Measurements from ENCODE around the gene ITPKB.

Gene ITPKB

DNA sequence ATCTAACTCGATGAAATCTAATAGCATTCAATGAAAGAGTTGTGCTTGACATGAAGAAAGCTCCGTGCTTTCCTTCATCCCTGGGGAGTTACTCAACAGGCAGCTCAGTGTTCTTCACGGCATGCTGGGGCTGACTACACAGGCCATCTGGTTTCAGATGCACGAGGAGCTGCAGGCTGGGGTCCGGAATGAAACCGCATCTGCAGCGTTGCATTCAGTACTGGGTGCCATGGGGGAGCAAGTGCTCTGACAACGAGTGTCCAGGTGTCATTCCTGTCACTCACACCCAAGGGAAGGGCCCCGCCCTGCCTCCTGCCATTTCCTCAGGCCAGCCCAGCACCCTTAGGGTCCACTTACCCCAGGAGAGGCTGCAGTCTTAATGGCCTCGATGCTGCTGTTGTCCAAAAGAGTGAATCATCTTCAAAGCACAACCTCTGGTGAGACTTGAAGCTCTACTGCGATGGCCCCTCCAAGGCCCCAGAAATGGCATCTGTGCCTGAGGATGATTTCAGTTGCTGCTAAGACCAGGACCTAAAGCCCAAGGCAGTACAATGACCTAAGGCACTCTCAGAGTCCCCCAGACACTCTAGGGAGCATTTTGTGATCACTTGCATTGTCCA lies 129.1 kb downstream of the ITPKB start:
- DNase-seq: no peak
- no peak overlapping the region for H2BK5ac ChIP-seq (ENCODE audit: low read length)
- WGBS (ENCODE audit: extremely low coverage, insufficient coverage, low lambda C conversion rate): no CpG with 5 or more reads among the region's 11 CpGs

DNA sequence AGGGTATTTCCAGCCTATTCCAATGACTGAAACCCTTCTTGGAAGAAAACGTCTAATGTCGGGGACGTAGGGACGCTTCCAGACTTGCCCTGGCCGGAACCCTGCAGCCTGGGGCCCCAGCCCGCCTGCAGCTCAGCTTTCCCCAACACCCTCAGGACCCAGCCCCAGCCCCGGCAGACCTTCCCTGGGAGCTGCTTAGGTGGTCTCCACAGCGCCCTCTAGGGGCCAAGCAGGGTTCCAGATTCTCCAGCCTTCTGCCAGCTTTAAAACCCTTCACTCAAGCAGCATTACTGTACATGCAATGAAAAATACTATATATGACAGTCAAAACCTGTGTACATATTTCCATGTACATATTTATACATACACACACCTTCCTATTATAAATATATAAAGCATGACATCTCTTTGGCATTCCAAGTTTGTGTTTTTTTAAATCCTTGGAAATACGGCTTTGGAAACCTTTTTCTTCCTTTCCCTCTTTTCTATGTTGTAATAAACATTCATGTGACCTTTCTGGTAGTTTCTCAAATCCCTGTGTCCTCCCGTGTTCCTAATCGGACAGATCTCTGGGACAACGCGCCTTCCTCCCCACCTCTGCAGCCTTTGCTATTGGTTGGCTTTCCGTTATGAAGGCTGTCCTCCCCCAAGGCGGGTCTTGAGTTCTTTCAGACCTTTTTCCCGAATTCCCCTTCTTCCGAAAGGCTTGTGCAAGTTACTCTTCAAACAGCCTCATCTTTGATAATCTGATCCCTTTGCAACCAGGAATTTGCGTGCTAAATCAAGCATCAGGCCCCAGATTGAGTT lies 130.2 kb downstream of the ITPKB start:
- Histone ChIP-seq H3K56ac (ENCODE audit: low read length) (peak overlapping the region; percentile 75), H2BK5ac (ENCODE audit: low read length) (no peak overlapping the region), H3K23ac (ENCODE audit: low read length) (no peak overlapping the region), H3K4ac (ENCODE audit: low read depth, low read length) (no peak overlapping the region), H3K36me3 (ENCODE audit: control insufficient read depth, insufficient read depth, low read length) (no peaks in the 10 kb centered on the region), H4K5ac (ENCODE audit: low read length) (no peak overlapping the region), H3K4me1 (ENCODE audit: control insufficient read depth, low read depth, low read length) (peaks cover 9% of the 10 kb centered on the region), H3K27me3 (ENCODE audit: insufficient read depth, low read length, poor library complexity) (no peaks in the 10 kb centered on the region), H2BK15ac (replicated peaks; ENCODE audit: low read depth) (no peak overlapping the region), H4K8ac (ENCODE audit: low read depth, low read length) (no peak overlapping the region), H3K27ac (ENCODE audit: low read depth, low read length) (no peak overlapping the region), H2BK120ac (ENCODE audit: low read depth, low read length) (no peak overlapping the region), H2AK5ac (ENCODE audit: low read length) (no peak overlapping the region), H3K18ac (ENCODE audit: low read length) (no peak overlapping the region), H3K4me2 (ENCODE audit: low read length) (no peak overlapping the region), H3K79me1 (ENCODE audit: low read length) (no peaks in the 10 kb centered on the region), H3K4me3 (ENCODE audit: low read length) (no peak overlapping the region), H3K79me2 (ENCODE audit: control insufficient read depth, insufficient read depth, low read length) (no peaks in the 10 kb centered on the region), H3K9ac (ENCODE audit: low read length) (no peak overlapping the region)
- DNase-seq: peak; percentile 83
- WGBS (ENCODE audit: extremely low coverage, insufficient coverage, low lambda C conversion rate): no CpG with 5 or more reads among the region's 18 CpGs

More for the DNA sequence above, 129.1 kb downstream of the ITPKB start:
- no peaks in the 10 kb centered on the region for H3K79me2 ChIP-seq (ENCODE audit: control insufficient read depth, insufficient read depth, low read length)
- no peak overlapping the region for H3K4me2 ChIP-seq (ENCODE audit: low read length)
- no peaks in the 10 kb centered on the region for H3K79me1 ChIP-seq (ENCODE audit: low read length)
- H3K27me3 ChIP-seq (ENCODE audit: insufficient read depth, low read length, poor library complexity): no peaks in the 10 kb centered on the region
- no peak overlapping the region for H3K18ac ChIP-seq (ENCODE audit: low read length)
- no peak overlapping the region for H3K9ac ChIP-seq (ENCODE audit: low read length)
- H4K8ac ChIP-seq (ENCODE audit: low read depth, low read length): no peak overlapping the region
- no peak overlapping the region for H2AK5ac ChIP-seq (ENCODE audit: low read length)
- H3K4ac ChIP-seq (ENCODE audit: low read depth, low read length): no peak overlapping the region
- no peak overlapping the region for H4K5ac ChIP-seq (ENCODE audit: low read length)
- no peak overlapping the region for H3K23ac ChIP-seq (ENCODE audit: low read length)
- no peak overlapping the region for H2BK120ac ChIP-seq (ENCODE audit: low read depth, low read length)
- H3K4me3 ChIP-seq (ENCODE audit: low read length): no peak overlapping the region
- no peak overlapping the region for H3K27ac ChIP-seq (ENCODE audit: low read depth, low read length)
- H3K56ac ChIP-seq (ENCODE audit: low read length): no peak overlapping the region
- no peaks in the 10 kb centered on the region for H3K36me3 ChIP-seq (ENCODE audit: control insufficient read depth, insufficient read depth, low read length)
- H2BK15ac ChIP-seq (replicated peaks; ENCODE audit: low read depth): no peak overlapping the region
- H3K4me1 ChIP-seq (ENCODE audit: control insufficient read depth, low read depth, low read length): peaks cover 3% of the 10 kb centered on the region

DNA sequence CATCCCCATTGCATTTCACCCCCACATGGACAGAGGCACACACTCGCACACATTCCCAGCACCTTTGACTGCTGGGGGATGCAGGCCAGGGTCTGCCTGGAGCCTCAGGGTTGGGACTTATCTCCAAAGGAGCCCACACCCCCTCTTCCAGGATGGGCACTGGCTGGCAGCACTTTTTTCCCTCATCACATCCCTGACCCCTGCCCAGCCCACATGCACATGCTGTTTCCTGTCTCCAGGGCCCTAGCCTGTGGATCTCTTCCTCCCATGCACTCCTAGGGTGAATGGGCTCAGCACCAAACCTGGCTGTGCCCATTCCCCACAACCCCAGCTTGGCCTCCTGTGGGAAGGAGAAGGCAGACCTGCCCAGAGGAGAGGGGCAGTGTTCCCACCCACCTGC lies 131.3 kb downstream of the ITPKB start:
- Histone ChIP-seq H2BK15ac (replicated peaks; ENCODE audit: low read depth) (no peak overlapping the region), H3K23ac (ENCODE audit: low read length) (no peak overlapping the region), H2AK5ac (ENCODE audit: low read length) (peak overlapping the region; percentile 48), H3K4ac (ENCODE audit: low read depth, low read length) (no peak overlapping the region), H3K9ac (ENCODE audit: low read length) (no peak overlapping the region), H3K79me1 (ENCODE audit: low read length) (no peaks in the 10 kb centered on the region), H4K8ac (ENCODE audit: low read depth, low read length) (no peak overlapping the region), H3K36me3 (ENCODE audit: control insufficient read depth, insufficient read depth, low read length) (no peaks in the 10 kb centered on the region), H3K4me3 (ENCODE audit: low read length) (no peak overlapping the region), H3K27ac (ENCODE audit: low read depth, low read length) (no peak overlapping the region), H3K4me2 (ENCODE audit: low read length) (no peak overlapping the region), H2BK5ac (ENCODE audit: low read length) (no peak overlapping the region), H3K79me2 (ENCODE audit: control insufficient read depth, insufficient read depth, low read length) (no peaks in the 10 kb centered on the region), H3K18ac (ENCODE audit: low read length) (no peak overlapping the region), H3K4me1 (ENCODE audit: control insufficient read depth, low read depth, low read length) (peaks cover 9% of the 10 kb centered on the region), H3K56ac (ENCODE audit: low read length) (no peak overlapping the region), H4K5ac (ENCODE audit: low read length) (no peak overlapping the region), H2BK120ac (ENCODE audit: low read depth, low read length) (no peak overlapping the region), H3K27me3 (ENCODE audit: insufficient read depth, low read length, poor library complexity) (no peaks in the 10 kb centered on the region)
- WGBS (ENCODE audit: extremely low coverage, insufficient coverage, low lambda C conversion rate): no CpG with 5 or more reads among the region's 1 CpG
- no peak for DNase-seq

DNA sequence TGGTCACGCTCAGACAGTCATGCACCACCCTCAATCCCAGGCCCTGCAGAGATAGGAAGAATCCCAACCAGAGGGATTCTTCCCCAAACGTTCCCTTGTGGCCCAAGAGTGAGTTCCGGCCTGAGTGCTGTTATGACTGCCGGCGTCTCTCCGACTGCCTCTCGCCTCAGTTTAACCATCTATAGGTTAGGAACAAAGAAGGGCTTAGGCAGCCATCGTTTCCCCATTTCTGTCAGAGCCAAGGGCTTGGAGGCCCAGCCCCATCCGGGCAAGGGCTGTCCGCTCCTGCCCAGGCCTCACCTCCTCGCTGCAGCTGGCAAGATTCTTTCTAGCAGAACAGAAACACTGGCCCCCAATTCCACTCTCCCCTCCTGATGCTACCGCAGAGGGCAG lies 131.8 kb downstream of the ITPKB start:
- H4K5ac ChIP-seq (ENCODE audit: low read length): no peak overlapping the region
- no peaks in the 10 kb centered on the region for H3K79me1 ChIP-seq (ENCODE audit: low read length)
- no peaks in the 10 kb centered on the region for H3K36me3 ChIP-seq (ENCODE audit: control insufficient read depth, insufficient read depth, low read length)
- no peak overlapping the region for H2BK15ac ChIP-seq (replicated peaks; ENCODE audit: low read depth)
- H3K79me2 ChIP-seq (ENCODE audit: control insufficient read depth, insufficient read depth, low read length): no peaks in the 10 kb centered on the region
- no CpG with 5 or more reads among the region's 12 CpGs for WGBS (ENCODE audit: extremely low coverage, insufficient coverage, low lambda C conversion rate)
- H3K23ac ChIP-seq (ENCODE audit: low read length): no peak overlapping the region
- peak overlapping the region; percentile 17 for H3K56ac ChIP-seq (ENCODE audit: low read length)
- no peak overlapping the region for H3K9ac ChIP-seq (ENCODE audit: low read length)
- peaks cover 9% of the 10 kb centered on the region for H3K4me1 ChIP-seq (ENCODE audit: control insufficient read depth, low read depth, low read length)
- no peak overlapping the region for H2BK120ac ChIP-seq (ENCODE audit: low read depth, low read length)
- H3K27ac ChIP-seq (ENCODE audit: low read depth, low read length): no peak overlapping the region
- no peak for DNase-seq
- H3K27me3 ChIP-seq (ENCODE audit: insufficient read depth, low read length, poor library complexity): no peaks in the 10 kb centered on the region
- H4K8ac ChIP-seq (ENCODE audit: low read depth, low read length): no peak overlapping the region
- no peak overlapping the region for H3K4ac ChIP-seq (ENCODE audit: low read depth, low read length)
- no peak overlapping the region for H2AK5ac ChIP-seq (ENCODE audit: low read length)
- H2BK5ac ChIP-seq (ENCODE audit: low read length): no peak overlapping the region
- H3K4me3 ChIP-seq (ENCODE audit: low read length): no peak overlapping the region
- H3K4me2 ChIP-seq (ENCODE audit: low read length): no peak overlapping the region
- H3K18ac ChIP-seq (ENCODE audit: low read length): no peak overlapping the region

DNA sequence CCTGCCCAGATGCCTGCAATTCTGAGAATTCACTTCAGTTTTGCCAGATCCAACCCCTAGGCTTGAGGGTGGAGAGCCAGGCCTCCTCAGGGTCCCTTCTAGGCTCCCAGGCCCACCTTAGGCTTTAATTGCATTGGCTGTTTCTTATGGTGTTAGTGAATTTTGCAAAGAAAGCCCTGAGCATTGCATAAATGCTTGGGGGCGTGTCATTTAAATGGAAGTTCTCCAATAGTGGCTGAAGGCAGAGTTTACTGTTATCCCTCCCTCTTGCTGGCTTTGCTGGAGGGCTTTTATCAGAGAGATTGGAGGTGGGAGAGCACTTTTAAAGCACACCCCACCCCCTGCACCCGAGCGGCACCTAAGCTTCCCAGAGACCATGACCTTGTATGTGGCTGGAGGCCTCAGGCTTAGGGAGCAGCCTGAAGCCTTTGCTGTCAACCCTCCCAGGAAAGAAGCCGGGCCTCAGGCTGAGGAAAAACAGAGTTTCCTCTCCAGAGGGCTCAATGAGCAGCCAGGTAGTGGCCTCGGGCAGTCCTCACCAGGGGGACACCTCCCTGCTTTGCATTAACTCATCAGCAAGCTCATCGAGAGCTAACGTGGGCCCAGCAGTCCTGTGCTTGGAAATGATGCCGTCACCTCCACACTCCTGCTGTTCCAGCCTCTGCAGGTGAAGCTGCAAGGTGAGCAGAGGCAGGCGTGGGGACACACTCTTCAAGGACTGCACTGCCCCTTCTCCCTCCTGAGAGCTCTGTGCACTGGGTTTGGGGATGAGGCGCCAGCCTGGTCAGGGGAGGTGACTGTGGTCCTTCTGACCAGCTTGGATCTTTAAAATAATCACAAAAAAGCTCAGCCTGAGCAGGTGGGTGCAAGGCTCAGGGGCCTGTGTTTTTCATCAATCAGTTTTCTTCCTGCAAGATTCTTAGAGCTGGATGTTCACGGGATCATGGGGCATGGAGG lies 132.5 kb downstream of the ITPKB start:
- Histone ChIP-seq H2BK5ac (ENCODE audit: low read length) (no peak overlapping the region), H3K36me3 (ENCODE audit: control insufficient read depth, insufficient read depth, low read length) (no peaks in the 10 kb centered on the region), H4K5ac (ENCODE audit: low read length) (no peak overlapping the region), H3K4me2 (ENCODE audit: low read length) (no peak overlapping the region), H3K56ac (ENCODE audit: low read length) (peak overlapping the region; percentile 1), H2AK5ac (ENCODE audit: low read length) (no peak overlapping the region), H3K9ac (ENCODE audit: low read length) (no peak overlapping the region), H2BK15ac (replicated peaks; ENCODE audit: low read depth) (no peak overlapping the region), H3K27me3 (ENCODE audit: insufficient read depth, low read length, poor library complexity) (no peaks in the 10 kb centered on the region), H3K4me1 (ENCODE audit: control insufficient read depth, low read depth, low read length) (peaks cover 9% of the 10 kb centered on the region), H3K79me2 (ENCODE audit: control insufficient read depth, insufficient read depth, low read length) (no peaks in the 10 kb centered on the region), H3K27ac (ENCODE audit: low read depth, low read length) (no peak overlapping the region), H3K79me1 (ENCODE audit: low read length) (no peaks in the 10 kb centered on the region), H2BK120ac (ENCODE audit: low read depth, low read length) (no peak overlapping the region), H3K18ac (ENCODE audit: low read length) (no peak overlapping the region), H3K23ac (ENCODE audit: low read length) (no peak overlapping the region), H3K4me3 (ENCODE audit: low read length) (no peak overlapping the region), H3K4ac (ENCODE audit: low read depth, low read length) (no peak overlapping the region), H4K8ac (ENCODE audit: low read depth, low read length) (no peak overlapping the region)
- WGBS (ENCODE audit: extremely low coverage, insufficient coverage, low lambda C conversion rate): no CpG with 5 or more reads among the region's 11 CpGs
- peak; percentile 79 for DNase-seq

All from mesendoderm (in vitro differentiated cells).